GM12872 (cell line): ENCODE measurements around the gene RAB6A.
A peak's percentile ranks its signal among the peaks of the same experiment; 100 is the strongest.

Experiments
- TF ChIP-seq, protein P1 (sequence below): IDR thresholded peaks from 3 replicates; pipeline ENCODE4 v1.5.1; 2011; ENCODE audit warnings: low read depth, mild to moderate bottlenecking, low read length, moderate library complexity; ENCODE audit not compliant: insufficient read depth

RAB6A gene

DNA sequence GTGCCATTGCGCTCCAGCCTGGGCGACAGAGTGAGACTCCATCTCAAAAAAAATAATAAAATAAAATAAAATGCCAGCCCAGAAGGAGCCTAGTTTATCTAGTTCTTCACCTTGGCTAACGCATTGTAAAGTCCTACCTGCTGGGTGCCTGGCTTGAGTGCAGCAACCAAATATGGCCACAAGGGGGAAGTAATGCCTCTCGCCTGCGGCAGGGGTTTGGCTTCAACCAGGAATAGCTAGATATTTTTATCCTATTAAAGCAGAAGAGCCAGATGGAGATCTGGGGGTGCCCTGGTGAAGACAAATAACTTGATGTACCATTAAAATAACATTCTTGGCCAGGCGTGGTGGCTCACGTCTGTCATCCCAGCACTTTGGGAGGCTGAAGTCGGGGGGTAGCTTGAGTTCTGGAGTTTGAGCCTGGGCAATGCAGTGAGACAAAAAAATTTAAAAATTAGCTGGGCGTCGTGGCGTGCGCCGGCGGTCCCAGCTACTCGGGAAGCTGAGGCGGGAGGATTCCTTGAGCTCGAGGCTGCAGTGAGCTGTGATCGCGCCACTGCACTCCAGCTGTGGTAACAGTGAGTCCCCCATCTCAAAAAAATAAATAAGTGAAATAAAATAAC, 135.1 kb downstream of the RAB6A start:
- TF ChIP-seq, protein P1, sequence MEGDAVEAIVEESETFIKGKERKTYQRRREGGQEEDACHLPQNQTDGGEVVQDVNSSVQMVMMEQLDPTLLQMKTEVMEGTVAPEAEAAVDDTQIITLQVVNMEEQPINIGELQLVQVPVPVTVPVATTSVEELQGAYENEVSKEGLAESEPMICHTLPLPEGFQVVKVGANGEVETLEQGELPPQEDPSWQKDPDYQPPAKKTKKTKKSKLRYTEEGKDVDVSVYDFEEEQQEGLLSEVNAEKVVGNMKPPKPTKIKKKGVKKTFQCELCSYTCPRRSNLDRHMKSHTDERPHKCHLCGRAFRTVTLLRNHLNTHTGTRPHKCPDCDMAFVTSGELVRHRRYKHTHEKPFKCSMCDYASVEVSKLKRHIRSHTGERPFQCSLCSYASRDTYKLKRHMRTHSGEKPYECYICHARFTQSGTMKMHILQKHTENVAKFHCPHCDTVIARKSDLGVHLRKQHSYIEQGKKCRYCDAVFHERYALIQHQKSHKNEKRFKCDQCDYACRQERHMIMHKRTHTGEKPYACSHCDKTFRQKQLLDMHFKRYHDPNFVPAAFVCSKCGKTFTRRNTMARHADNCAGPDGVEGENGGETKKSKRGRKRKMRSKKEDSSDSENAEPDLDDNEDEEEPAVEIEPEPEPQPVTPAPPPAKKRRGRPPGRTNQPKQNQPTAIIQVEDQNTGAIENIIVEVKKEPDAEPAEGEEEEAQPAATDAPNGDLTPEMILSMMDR: peak; percentile 85
